NCI-H187 (cell line): Measurements from ENCODE around the gene DRD2.

Source experiments
- DNase-seq, 2 experiments: peaks; one replicate each; lab custom pipeline; 2025; lab: John Stamatoyannopoulos, UW

The DRD2 gene

GRCh38 chr11:113372309-113372708, 102.9 kb downstream of the DRD2 start:
- DNase-seq = no peak

- DNase-seq = no peak
Measured at GRCh38 chr11:113370634-113371033, 104.6 kb downstream of the DRD2 start.

- DNase-seq = no peak
Measured at GRCh38 chr11:113369411-113369810, 105.8 kb downstream of the DRD2 start.

GRCh38 chr11:113365895-113366294, 109.3 kb downstream of the DRD2 start:
- DNase-seq = no peak

- DNase-seq = no peak
Measured at GRCh38 chr11:113363996-113364641, 111.1 kb downstream of the DRD2 start.

GRCh38 chr11:113363406-113363805, 111.8 kb downstream of the DRD2 start:
- no peak for DNase-seq
